ENCODE data around the gene DNAAF5. TPM values are rescaled to one million over a fixed set of nuclear protein-coding genes. Genes with fewer than 3 reads are reported as not detected.

Gene DNAAF5
- polyA plus RNA-seq, 1 of the 3 experiments (the other 2 are of a cell fraction) = 58.5 TPM

DNA sequence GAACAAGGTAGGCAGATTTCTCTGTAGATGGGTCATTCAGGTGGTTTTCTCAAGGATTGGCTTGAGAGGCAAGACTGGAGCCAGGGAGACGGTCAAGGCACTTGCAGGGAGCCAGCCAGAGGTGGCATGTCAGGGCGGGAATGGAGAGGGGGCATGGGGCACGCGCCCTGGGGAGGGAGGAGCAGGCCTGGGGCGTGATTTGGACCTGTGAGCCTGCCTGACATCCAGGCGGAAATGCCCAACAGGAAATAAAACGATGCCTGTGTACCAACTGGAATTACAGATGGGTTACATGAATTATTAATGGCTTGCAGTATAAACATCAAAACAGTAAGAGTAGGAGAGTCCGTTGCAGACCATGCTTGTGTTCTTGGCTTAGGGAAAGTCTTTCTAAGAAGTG lies 97.2 kb downstream of the DNAAF5 start:
- peaks cover 100% of the 10 kb centered on the region for H3K79me2 ChIP-seq (ENCODE audit: insufficient read depth)
- 75% methylated on average over 8 of the region's 8 CpGs for WGBS (ENCODE audit: low lambda C conversion rate)
- CTCF ChIA-PET = interaction anchor here (1.0 to 3.9 kb wide), 6 partner anchors 9 to 49 kb away, joined by 3 to 31 read pairs (median 7); partner anchors contain the start of gene SUN1

GRCh38 chr7:824081-824480 lies 97.6 kb downstream of the DNAAF5 start:
- no peaks in the 10 kb centered on the region for H3K9me3 ChIP-seq
- H3K4me2 ChIP-seq = no peak overlapping the region
- peaks cover 2 to 19% of the 10 kb centered on the region in 2 experiments for H3K36me3 ChIP-seq (replicated peaks in 1 of 2; ENCODE audit: control insufficient read depth in 1 of 2, insufficient read depth in 2 of 2, low read length in 1 of 2)
- H4K20me1 ChIP-seq (ENCODE audit: insufficient read depth) = peaks cover 53% of the 10 kb centered on the region
- peaks cover 7% of the 10 kb centered on the region for H3F3A ChIP-seq (replicated peaks; ENCODE audit: insufficient read depth)
- H3K9ac ChIP-seq = no peak overlapping the region
- TF ChIP-seq, protein P1, sequence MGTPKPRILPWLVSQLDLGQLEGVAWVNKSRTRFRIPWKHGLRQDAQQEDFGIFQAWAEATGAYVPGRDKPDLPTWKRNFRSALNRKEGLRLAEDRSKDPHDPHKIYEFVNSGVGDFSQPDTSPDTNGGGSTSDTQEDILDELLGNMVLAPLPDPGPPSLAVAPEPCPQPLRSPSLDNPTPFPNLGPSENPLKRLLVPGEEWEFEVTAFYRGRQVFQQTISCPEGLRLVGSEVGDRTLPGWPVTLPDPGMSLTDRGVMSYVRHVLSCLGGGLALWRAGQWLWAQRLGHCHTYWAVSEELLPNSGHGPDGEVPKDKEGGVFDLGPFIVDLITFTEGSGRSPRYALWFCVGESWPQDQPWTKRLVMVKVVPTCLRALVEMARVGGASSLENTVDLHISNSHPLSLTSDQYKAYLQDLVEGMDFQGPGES (IDR thresholded peaks at IDR 0.05; ENCODE audit: low read depth, low read length) = no peak
- TF ChIP-seq ELF1 (IDR thresholded peaks at IDR 0.05) (no peak), EP300 (IDR thresholded peaks at IDR 0.05; ENCODE audit: borderline replicate concordance in 1 of 2, low read depth in 1 of 2, low read length in 1 of 2) (peak in 1 of 2 experiments; percentile 13; a peak in 1 of 4 replicates), MXI1 (IDR thresholded peaks at IDR 0.05; ENCODE audit: low read depth, low read length) (no peak)
- ChIA-PET CTCF (interaction anchor here (0.7 to 3.9 kb wide), 6 partner anchors 9 to 134 kb away, joined by 3 to 31 read pairs (median 4); partner anchors contain the start of gene SUN1), POLR2A (interaction anchor here (1.1 to 1.2 kb wide), 2 partner anchors 43 to 53 kb away, joined by 4 to 6 read pairs; partner anchors contain the start of gene GET4)
- H2AFZ ChIP-seq (ENCODE audit: low read depth) = no peak overlapping the region
- no peaks in the 10 kb centered on the region for H3K9me2 ChIP-seq
- H3K27me3 ChIP-seq (ENCODE audit: insufficient read depth) = no peaks in the 10 kb centered on the region
- peaks cover 31 to 35% of the 10 kb centered on the region in 2 experiments; a peak in 3 of 4 replicates for H3K4me1 ChIP-seq (ENCODE audit: control insufficient read depth in 1 of 2, insufficient read depth in 2 of 2, low read depth in 1 of 2, low read length in 1 of 2)
- H3K79me2 ChIP-seq (ENCODE audit: insufficient read depth) = peaks cover 100% of the 10 kb centered on the region
- peak; percentile 77 for DNase-seq
- peak overlapping the region in 1 of 2 experiments; percentile 5; a peak in 2 of 4 replicates for H3K27ac ChIP-seq (ENCODE audit: low read depth in 2 of 2, low read length in 1 of 2)
- H3K4me3 ChIP-seq (ENCODE audit: low read depth in 2 of 2, low read length in 1 of 2) = no peak overlapping the region
- 84% methylated on average over 7 of the region's 7 CpGs for WGBS (ENCODE audit: low lambda C conversion rate)

More for the DNA sequence above, 97.2 kb downstream of the DNAAF5 start:
- Histone ChIP-seq H4K20me1 (ENCODE audit: insufficient read depth) (peaks cover 57% of the 10 kb centered on the region), H3K4me2 (no peak overlapping the region), H3F3A (replicated peaks; ENCODE audit: insufficient read depth) (peaks cover 7% of the 10 kb centered on the region), H3K27ac (ENCODE audit: low read depth in 2 of 2, low read length in 1 of 2) (peak overlapping the region in 1 of 2 experiments; percentile 5; a peak in 2 of 4 replicates), H2AFZ (ENCODE audit: low read depth) (no peak overlapping the region), H3K4me3 (ENCODE audit: low read depth in 2 of 2, low read length in 1 of 2) (no peak overlapping the region), H3K4me1 (ENCODE audit: control insufficient read depth in 1 of 2, insufficient read depth in 2 of 2, low read depth in 1 of 2, low read length in 1 of 2) (peaks cover 31 to 33% of the 10 kb centered on the region in 2 experiments; a peak in 3 of 4 replicates), H3K9me2 (no peaks in the 10 kb centered on the region), H3K9ac (no peak overlapping the region), H3K9me3 (no peaks in the 10 kb centered on the region), H3K27me3 (ENCODE audit: insufficient read depth) (no peaks in the 10 kb centered on the region), H3K36me3 (replicated peaks in 1 of 2; ENCODE audit: control insufficient read depth in 1 of 2, insufficient read depth in 2 of 2, low read length in 1 of 2) (peaks cover 2 to 19% of the 10 kb centered on the region in 2 experiments)
- peak; percentile 68 for DNase-seq
- TF ChIP-seq, protein P1 (IDR thresholded peaks at IDR 0.05; ENCODE audit: low read depth, low read length) = no peak
- no peak for TF ChIP-seq USF2 (IDR thresholded peaks at IDR 0.05; ENCODE audit: borderline replicate concordance, low read depth, low read length)
- POLR2A ChIA-PET = interaction anchor here (1.2 kb wide), 1 partner anchor 44 kb away, joined by 6 read pairs; no protein-coding TSS in a partner anchor
